COLO668 (cell line): Measurements from ENCODE around the gene SLIT1.

Experiments used
- DNase-seq: peaks from one replicate; lab custom pipeline; 2025; ENCODE audit not compliant: unreplicated experiment; lab: John Stamatoyannopoulos, UW

SLIT1 gene

DNA sequence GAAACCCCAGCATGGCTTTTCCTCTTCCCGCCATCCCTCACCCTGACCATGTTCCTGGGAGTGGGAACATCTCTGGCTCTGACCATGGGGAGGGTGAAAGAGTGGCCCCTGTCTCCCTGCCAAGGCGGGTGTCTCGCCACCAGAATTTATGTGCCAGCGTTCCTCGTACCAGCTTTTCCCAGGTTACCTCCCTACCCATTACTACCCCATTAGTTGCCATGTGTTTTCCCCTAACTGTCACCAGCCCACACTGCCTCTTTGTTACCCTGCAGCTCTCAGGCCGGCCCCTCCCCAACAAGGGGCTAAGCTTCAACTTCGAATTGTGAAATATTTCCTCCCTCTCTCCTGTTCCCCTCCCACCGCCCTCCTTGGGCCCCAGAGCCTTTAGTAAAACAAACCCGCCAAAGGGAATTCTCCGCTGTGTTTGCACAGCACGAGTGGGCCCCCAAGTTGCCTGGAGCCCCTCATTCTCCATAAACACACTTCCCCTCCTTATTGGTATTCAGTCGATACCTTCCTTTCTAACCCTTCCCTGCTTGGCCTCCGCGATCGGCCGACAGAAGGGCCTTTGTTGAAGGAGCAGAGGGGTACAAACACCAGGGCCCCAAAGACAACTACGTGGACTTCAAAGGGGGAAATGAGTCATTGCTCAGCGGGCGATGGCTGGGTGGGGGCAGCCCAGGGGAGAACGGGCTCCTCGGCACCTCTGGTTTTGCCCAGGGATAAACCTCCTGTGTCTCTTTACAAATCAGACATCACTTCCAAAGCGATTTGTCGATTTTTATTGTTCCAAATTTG, 45.5 kb downstream of the SLIT1 start:
- DNase-seq: no peak

GRCh38 chr10:97139651-97140048, 46.1 kb downstream of the SLIT1 start:
- no peak for DNase-seq

DNA sequence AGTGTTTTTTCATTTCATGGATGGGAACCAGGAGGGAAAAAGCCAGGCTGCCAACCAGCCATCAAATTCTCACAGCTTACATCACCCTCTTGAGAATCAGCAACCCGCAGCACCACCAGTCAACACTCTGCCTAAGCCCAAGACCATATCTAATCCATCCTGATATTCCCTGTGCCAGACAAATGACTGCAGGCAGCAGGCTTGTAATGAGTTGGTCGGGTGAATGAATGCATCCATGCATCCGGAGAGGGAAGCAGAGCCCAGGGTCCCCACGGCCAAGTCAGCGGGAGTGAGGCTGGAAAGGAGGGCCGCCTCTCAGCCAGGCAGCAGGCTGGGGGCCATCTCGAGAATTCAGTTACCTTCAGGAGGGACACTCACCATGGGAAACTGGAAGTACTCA, 46.9 kb downstream of the SLIT1 start:
- no peak for DNase-seq

GRCh38 chr10:97138174-97138573, 47.6 kb downstream of the SLIT1 start:
- DNase-seq: peak; percentile 5

DNA sequence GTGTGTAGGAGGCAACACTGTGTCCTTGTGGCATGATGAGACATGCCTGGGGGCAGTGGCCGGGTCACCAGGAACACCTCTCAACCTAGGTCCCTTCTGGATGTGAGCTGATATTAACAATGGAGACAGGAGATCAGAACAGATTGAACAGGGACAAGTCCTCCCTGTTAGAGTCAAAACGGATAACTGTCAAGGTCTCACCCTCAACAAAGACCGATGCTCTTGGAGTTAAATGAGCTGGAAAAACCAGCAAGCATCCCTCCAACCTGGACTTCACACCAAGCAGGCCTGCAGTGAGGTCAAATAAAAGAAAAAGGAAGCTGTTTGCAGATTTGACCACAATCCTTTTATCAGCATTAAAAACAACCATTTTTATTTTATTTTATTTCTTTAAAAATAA, 49.0 kb downstream of the SLIT1 start:
- DNase-seq: no peak

- no peak for DNase-seq
These were observed 50.3 kb downstream of the SLIT1 start for GRCh38 chr10:97135464-97135863.

DNA sequence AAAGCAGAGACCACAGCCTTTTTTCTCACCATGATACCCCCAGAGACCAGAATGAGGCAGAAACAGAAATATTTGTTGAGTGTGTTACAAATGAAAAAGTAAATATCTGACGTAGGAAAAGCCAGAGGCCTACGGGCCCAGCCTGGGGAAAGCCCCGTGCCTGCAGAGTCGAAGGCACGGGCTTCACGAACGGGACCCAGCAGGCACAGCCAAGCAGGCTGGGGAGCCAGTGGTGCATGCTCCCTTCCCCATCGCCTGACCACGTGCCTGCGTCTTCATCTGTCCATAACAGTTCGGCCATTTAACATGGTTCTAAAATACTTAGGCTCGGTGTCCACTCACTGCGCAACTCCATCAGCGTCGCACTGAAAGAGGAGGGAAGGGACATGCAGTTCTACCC, 50.8 kb downstream of the SLIT1 start:
- DNase-seq: no peak

DNA sequence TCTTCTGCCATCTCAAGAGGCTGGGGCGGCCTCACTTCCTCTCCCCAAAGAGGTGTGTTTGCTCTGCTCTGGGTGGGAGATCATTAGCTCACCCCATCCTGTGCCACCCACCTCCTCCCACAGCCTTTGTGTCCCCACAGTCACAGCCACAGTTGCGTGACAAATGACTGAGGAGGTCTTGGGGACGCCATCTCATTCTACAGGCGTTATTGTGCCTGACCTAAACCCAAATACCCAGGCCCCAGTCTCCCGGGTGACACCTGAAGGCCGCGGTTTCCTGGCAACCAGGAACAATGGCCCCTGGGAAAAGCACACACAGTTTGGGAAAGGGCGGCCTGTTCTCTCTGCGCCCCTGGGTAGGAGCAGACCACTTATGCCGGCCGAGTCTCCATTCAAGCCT, 51.6 kb downstream of the SLIT1 start:
- DNase-seq: peak; percentile 41

DNA sequence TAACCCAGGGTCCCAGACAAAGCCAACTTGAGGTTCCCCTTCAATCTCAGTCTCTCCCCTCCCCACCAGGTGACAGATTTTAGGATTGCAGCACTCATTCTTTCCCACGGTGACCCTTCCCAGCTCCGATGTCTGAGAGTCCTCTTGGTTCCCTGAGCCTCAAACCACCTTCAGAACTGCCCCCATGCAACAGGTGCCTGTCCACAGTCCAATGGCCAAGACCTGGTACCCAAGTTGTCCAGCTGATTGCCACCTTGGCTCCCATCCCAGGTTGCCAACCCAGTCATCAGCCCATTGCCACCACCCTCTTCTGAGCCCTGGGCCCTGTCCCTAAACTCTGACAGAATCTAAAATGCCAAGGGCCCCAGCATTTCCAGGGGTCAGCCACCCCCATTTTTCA, 53.5 kb downstream of the SLIT1 start:
- no peak for DNase-seq

DNA sequence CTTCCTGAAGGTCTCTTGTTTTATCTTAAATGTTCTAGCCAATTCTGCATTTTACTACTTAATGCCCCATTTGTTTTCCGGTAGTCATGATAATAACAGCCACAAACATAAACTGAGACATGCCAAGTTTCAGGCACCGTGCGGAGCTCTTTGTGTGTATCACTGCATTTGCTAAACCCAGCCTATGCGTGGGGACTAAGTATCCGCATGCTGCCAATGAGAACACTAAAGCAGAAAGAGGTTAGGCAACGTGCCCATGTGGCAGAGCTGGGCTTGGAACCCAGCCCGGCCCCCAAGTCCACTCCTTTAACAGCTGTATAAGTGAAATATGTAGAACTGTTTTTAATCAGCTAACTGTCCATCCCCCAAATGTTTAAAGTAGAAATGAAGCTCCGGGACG, 54.1 kb downstream of the SLIT1 start:
- no peak for DNase-seq

DNA sequence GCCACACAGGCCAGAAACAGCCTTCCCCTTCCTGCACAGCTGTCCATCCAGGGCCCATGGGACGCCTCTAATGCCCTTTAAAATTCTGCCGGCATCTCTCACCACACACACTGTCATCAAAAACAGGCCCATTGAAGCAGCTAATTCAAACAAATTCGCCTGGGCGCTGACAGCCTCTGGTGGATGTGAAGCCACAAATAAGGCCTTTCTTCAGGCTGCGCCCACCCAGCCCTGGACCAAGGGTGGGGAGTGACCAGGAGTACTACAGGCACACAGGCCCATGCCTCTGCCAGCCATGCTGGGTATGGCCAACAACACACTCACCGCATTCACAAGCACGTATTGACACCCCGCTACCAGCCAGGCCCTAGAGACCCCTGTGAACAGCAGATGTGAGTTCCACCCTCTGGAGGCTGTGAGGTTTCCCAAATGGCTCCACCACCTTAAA, 54.6 kb downstream of the SLIT1 start:
- no peak for DNase-seq

DNA sequence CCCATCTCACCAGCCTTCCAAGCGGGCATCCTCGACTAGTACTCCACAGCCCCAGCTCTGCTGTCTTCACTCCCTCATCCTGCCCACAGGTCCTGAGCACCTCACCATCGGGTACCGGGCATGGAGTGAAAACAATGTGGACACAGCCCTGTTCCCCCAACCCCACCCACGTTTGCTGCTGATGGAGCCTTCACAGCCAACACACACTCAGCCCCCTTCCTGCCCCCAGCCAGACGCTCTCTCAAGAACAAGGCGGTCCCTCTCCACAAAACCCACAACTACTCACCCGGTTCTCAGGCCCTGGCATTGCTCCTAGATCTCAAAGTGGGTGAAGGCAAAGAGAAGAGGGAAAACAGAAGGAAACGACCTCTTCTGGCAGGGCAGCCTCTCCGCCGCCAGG, 56.1 kb downstream of the SLIT1 start:
- no peak for DNase-seq

GRCh38 chr10:97128516-97129154, 57.1 kb downstream of the SLIT1 start:
- DNase-seq: peak; percentile 31

- DNase-seq: no peak
These were observed 57.7 kb downstream of the SLIT1 start for GRCh38 chr10:97128039-97128492.

DNA sequence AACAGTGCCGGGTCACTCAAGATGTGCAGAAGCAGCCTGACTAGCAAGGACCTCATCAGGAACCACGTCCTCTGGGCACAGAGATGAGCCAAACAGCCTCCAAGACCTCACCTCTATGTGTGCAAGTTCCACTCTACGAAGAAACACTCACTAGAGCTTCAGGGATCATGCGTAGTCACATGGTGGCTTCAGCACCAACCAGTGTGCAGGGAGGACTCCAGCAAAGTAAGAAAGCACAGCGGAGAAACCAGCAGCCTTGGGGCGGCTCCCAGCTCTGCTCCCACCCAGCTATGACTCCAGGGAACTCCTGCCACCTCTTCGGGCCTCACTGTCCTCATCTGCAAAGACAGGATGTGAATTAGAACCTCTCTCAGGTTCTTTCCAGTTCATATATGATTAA, 58.2 kb downstream of the SLIT1 start:
- no peak for DNase-seq

- peak; percentile 41 for DNase-seq
These were observed 61.5 kb downstream of the SLIT1 start for GRCh38 chr10:97124211-97124610.

DNA sequence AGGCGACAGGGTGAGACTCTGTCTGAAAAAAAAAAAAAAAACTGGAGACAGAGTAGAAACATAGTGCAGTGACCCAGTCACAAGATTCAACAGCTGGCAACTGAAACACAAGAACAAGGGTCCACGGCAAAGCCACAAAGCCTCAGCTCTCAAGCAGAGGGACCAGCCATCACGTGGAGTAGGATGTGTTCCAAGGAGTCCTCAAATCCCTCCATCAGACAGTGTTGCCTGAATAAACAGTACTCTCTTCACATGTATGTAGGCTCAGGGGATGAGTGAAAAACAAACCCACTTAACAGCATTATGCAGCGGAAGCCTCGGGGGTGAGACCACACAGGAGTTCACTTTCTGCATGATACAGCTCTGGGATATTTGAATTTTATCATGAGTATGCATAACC, 62.0 kb downstream of the SLIT1 start:
- peak; percentile 10 for DNase-seq

GRCh38 chr10:97121041-97121440, 64.7 kb downstream of the SLIT1 start:
- no peak for DNase-seq

GRCh38 chr10:97120370-97120769, 65.4 kb downstream of the SLIT1 start:
- no peak for DNase-seq

DNA sequence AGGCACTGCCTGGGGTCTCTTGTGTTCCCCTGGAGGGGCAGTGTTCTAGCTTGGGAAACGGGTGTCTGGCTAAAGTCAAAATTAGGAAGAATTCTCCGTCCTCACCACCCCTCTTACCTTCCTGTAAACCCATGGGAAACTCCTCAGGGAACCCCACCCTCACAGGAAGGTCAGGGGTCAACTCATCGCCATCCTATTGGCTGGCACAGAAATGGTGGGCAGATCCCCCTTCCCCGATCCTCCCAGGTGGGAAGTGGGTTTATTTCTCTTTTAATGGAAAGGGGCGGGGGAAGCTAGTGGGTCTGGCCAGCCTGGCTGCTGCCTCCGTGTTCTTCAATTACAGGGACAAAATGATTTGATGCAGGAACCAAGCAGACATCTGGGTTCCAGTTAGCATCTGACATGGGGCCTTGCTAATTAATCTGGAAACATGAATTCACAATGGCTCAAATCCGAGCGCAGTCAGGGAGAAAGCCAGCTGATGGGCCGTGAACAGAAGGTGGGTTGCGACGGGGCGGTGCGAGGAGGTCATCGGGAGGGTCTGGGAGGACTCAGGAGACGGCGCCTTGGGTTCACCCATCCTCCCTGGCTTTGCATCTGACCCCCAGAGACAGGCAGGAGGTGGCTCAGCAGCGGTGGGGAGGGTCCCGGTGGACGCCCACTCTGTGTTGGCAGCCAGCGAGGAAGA, 66.6 kb downstream of the SLIT1 start:
- no peak for DNase-seq

GRCh38 chr10:97117372-97117771, 68.4 kb downstream of the SLIT1 start:
- peak; percentile 31 for DNase-seq
